HG03103 (cell line): Measurements from ENCODE around the gene ACP4.
"Not testable (repeated sequence)": the region's sequence is repeated elsewhere in the genome, so short reads cannot be mapped to it uniquely, and the experiment has no call there.

Source experiments
- ATAC-seq: cut with Tn5 transposase; IDR thresholded peaks from one replicate; pipeline ENCODE4 v1.9.1; 2021; ENCODE audit warnings: low read depth; ENCODE audit not compliant: unreplicated experiment

ACP4 gene

GRCh38 chr19:50796634-50797428, 6.6 kb downstream of the ACP4 start:
- ATAC-seq = no peak

DNA sequence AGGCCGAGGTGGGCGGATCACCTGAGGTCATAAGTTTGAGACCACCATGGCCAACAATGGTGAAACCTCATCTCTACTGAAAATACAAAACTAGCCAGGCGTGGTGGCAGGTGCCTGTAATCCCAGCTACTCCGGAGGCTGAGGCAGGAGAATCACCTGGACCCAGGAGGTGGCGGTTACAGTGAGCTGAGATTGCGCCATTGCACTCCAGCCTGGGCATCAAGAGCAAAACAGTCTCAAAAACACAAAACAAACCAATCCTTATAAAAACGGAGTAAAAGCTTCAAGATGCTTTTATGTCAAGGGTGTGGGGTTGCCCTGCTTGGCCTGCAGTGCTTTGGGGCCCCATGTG, 7.2 kb downstream of the ACP4 start:
- ATAC-seq = no peak

DNA sequence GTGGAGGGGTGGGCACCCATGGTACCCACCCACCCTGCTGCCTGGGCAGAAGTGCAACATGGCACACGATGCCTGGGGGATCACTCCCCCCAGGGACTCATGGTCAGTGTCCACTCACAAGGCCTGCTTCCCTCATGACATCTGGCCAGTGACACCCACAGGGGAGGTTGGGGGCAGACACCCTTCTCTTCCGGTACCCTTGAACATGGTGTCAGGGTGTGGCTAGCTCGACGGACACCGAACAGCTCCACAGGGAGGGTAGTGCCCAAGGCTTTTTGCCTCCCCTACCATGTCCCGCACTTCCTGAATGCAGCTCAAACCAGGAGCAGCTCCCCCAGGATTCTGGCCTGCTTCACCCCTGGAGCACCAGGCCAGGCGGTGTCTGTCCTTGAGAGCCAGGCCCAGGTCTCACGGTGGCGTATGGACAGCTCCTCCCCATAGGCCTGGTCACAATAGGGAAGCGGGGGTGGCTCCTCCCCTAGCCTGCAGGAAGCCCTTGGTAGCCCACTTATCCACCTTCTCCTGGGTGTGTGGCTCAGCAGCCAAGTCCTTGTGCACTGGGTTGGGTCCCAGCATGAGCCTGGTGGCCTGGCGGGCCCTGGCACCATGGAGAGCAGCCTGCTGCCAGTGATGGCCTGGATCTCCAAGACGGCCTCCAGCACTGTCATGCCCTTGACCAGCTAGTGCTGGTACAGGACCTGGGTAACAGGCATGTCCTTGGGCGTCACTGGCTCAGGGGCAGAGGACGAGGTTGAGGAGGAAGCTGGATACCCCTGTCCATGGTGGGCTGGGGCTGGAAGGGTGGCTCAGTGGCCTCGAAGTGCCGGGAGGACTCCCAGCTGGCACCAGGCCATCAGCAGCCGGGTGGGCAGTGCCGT, 7.8 kb downstream of the ACP4 start:
- ATAC-seq = no peak

DNA sequence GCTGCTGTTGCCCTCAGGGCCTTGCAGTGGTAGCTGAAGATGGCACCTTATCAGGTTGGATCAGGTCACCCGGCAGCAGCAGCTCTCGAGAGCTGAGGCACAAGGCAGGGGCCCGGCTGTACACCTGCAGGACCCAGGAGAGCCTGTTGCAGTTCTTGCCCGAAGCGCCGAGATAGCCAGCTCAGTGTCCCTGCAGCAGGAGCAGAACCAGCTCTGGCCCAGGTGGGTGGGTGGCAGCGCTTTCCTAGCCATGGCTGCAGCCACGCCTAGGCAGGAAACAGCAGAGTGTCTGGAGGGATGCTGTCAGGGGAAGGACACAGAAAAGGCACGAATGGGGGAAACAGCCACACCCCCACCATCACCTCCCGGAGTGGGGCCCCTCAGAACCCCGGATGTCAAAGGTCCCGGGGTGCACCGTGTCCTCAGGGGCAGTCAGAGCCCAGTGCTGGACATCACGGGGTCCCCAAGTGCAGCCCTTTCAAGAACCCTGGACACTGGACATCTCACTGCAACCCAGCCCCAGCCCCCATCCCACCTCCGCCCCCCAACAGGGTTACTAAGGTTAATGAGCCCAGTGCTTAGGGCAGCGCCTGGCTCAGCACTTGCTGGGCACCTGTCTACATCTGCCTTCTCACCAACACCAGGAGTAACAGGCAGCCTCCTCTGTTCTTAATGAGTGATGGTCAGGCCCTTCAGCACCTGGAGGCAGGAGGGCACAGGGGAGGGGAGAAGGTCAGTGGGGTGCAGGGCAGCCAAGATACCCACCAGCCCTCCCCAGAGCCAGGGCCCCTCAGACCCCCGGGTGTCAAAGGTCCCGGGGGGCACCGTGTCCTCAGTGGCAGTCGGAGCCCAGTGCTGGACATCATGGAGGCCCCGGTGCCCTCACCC, 8.7 kb downstream of the ACP4 start:
- no peak for ATAC-seq

- no peak for ATAC-seq
Observed at GRCh38 chr19:50799547-50799851, 9.3 kb downstream of the ACP4 start.

DNA sequence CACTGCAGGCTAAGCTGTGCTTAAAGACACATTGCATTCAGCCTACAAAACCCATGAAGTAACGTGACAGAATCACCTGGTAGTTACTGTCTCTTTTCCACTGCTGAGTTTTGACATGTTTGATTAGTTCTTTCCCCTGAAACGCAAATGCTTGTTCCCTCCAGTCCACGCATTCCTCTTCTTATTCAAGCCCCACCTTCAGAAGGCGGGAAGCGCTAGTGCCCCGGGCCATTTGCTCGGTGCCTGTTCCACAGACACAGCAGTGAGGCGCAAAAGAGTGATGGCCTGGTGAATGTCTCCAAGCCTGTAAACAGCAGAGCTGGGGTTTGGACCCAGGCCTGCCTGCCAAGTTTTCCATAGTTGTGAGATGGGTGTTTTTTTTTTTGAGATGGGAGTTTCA, 10.9 kb downstream of the ACP4 start:
- ATAC-seq = no peak

- ATAC-seq = peak; percentile 15
Observed at GRCh38 chr19:50803633-50804419, 13.6 kb downstream of the ACP4 start.

- peak; percentile 90 for ATAC-seq
Observed at GRCh38 chr19:50804420-50805272, 14.4 kb downstream of the ACP4 start.

GRCh38 chr19:50808856-50809255, 18.6 kb downstream of the ACP4 start:
- ATAC-seq = no peak

DNA sequence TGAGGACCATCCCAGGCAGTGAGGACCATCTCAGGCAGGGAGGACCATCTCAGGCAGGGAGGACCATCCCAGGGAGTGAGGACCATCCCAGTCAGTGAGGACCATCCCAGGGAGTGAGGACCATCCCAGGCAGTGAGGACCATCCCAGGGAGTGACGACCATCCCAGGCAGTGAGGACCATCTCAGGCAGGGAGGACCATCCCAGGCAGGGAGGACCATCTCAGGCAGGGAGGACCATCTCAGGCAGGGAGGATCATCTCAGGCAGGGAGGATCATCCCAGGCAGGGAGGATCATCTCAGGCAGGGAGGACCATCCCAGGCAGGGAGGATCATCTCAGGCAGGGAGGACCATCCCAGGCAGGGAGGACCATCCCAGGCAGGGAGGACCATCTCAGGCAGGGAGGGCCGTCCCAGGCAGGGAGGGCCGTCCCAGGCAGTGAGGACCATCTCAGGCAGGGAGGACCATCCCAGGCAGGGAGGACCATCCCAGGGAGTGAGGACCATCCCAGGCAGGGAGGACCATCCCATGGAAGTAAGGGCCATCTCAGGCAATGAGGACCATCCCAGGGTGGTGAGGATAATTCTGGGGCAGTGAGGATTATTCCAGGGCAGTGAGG, 21.5 kb downstream of the ACP4 start:
- ATAC-seq = not testable (repeated sequence)

- ATAC-seq = no peak
Observed at GRCh38 chr19:50812474-50812873, 22.3 kb downstream of the ACP4 start.

GRCh38 chr19:50814883-50815282, 24.7 kb downstream of the ACP4 start:
- no peak for ATAC-seq

GRCh38 chr19:50815439-50815838, 25.2 kb downstream of the ACP4 start:
- no peak for ATAC-seq

DNA sequence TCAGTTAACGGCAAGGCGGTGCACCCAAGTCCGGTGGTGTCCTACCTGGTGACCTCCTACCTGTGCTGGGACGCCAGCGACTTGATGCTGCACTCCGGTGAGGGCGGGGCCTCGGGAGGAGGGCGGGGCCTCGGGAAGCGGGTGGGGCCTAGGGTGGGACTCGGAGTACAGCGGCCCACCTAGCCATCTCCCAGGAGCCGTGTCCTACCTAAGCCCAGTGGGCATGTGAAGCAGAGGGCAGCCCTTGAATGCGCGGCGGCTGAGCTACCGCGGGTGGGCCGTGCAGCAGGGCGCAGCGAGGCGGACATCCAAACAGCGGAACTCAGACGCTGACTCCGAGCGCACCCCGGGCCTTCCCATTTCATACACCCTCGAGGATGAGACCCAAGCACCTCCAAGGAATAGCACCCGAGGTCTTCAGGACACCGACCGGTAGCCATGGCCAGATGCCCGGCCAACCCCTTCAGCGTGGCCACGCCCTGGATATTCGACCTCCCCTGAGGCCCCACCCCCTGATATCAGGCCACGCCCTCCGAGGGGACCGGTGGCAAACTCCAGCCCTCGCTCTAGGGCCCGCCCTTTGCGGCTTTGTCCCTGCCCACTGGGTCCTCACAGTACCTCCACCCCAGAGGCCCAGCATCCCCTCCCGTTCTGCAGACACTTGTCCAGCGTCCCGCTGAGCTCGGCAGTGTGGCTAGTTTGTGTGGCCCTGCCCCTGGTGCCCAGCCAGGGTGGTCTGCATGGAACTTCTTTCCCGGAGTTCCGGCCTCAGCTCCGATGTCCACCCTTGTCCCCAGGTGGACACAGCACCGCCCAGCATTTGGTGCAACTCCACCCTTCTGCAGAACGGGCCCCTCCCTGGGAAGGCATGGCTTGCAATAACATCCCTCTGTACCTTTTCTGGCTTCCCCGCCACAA, 28.0 kb downstream of the ACP4 start:
- peak; percentile 51 for ATAC-seq

- no peak for ATAC-seq
Observed at GRCh38 chr19:50818859-50819472, 28.8 kb downstream of the ACP4 start.

DNA sequence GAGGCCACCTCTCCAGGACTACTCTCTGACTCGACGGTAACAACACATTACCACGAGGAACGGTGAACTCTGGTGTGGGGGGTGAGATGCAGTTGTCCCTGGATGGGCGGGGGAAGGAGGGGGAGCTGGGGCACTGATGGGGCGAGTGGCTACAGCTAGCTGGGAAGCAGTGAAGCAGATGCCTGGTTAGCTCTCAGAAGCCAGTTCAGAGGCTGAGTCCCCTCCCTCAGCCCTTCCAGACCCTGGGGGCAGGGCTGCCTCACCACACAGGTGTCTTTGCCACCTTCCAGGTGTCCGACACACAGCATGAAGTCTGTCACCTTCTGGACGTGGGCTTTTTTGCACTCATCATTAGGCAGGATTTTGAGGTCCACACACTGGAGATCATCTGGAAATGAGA, 29.4 kb downstream of the ACP4 start:
- no peak for ATAC-seq

- ATAC-seq = no peak
Observed at GRCh38 chr19:50820086-50820485, 29.9 kb downstream of the ACP4 start.
